ENCODE data around the gene F10. TPM values are rescaled to one million over a fixed set of nuclear protein-coding genes. Genes with fewer than 3 reads are reported as not detected.

The F10 gene
- total RNA-seq, 1 experiment from 2014 or later, result 4.8 TPM

GRCh38 chr13:113148940-113149503 lies 26.4 kb downstream of the F10 start:
- Histone ChIP-seq H3K9me3 (replicated peaks) (no peaks in the 10 kb centered on the region), H3K4me3 (no peak overlapping the region), H3K27me3 (replicated peaks) (no peaks in the 10 kb centered on the region), H3K36me3 (no peaks in the 10 kb centered on the region), H3K27ac (no peak overlapping the region), H3K4me1 (replicated peaks) (peaks cover 15% of the 10 kb centered on the region)
- DNase-seq (ENCODE audit: low read depth in 1 of 2, low spot score in 2 of 2), result no peak

- DNase-seq (ENCODE audit: low read depth in 1 of 2, low spot score in 2 of 2), result no peak
- H3K36me3 ChIP-seq, result no peaks in the 10 kb centered on the region
- no peaks in the 10 kb centered on the region for H3K9me3 ChIP-seq (replicated peaks)
- peaks cover 20% of the 10 kb centered on the region for H3K4me1 ChIP-seq (replicated peaks)
- H3K4me3 ChIP-seq, result no peak overlapping the region
- H3K27ac ChIP-seq, result no peak overlapping the region
- no peaks in the 10 kb centered on the region for H3K27me3 ChIP-seq (replicated peaks)
These were observed 27.3 kb downstream of the F10 start for GRCh38 chr13:113149711-113150549.

GRCh38 chr13:113150550-113151365 lies 28.2 kb downstream of the F10 start:
- no peak overlapping the region for H3K27ac ChIP-seq
- no peaks in the 10 kb centered on the region for H3K36me3 ChIP-seq
- H3K4me3 ChIP-seq, result no peak overlapping the region
- no peaks in the 10 kb centered on the region for H3K9me3 ChIP-seq (replicated peaks)
- H3K27me3 ChIP-seq (replicated peaks), result no peaks in the 10 kb centered on the region
- peaks cover 20% of the 10 kb centered on the region for H3K4me1 ChIP-seq (replicated peaks)
- no peak for DNase-seq (ENCODE audit: low read depth in 1 of 2, low spot score in 2 of 2)

- Histone ChIP-seq H3K4me3 (no peak overlapping the region), H3K27me3 (replicated peaks) (no peaks in the 10 kb centered on the region), H3K27ac (no peak overlapping the region), H3K9me3 (replicated peaks) (no peaks in the 10 kb centered on the region), H3K4me1 (replicated peaks) (peaks cover 20% of the 10 kb centered on the region), H3K36me3 (no peaks in the 10 kb centered on the region)
- DNase-seq (ENCODE audit: low read depth in 1 of 2, low spot score in 2 of 2), result no peak
These were observed 29.4 kb downstream of the F10 start for GRCh38 chr13:113151745-113152690.

GRCh38 chr13:113152691-113152983 lies 30.0 kb downstream of the F10 start:
- H3K4me3 ChIP-seq, result no peak overlapping the region

GRCh38 chr13:113152984-113153809 lies 30.6 kb downstream of the F10 start:
- Histone ChIP-seq H3K4me3 (peak overlapping the region; percentile 22; the same call in 1 of the 2 replicates), H3K36me3 (no peaks in the 10 kb centered on the region), H3K9me3 (replicated peaks) (no peaks in the 10 kb centered on the region), H3K27me3 (replicated peaks) (no peaks in the 10 kb centered on the region), H3K4me1 (replicated peaks) (peaks cover 20% of the 10 kb centered on the region), H3K27ac (no peak overlapping the region)
- no peak for DNase-seq (ENCODE audit: low read depth in 1 of 2, low spot score in 2 of 2)

More at GRCh38 chr13:113152691-113152983, 30.0 kb downstream of the F10 start:
- Histone ChIP-seq H3K27ac (no peak overlapping the region), H3K36me3 (no peaks in the 10 kb centered on the region), H3K9me3 (replicated peaks) (no peaks in the 10 kb centered on the region), H3K4me1 (replicated peaks) (peaks cover 20% of the 10 kb centered on the region), H3K27me3 (replicated peaks) (no peaks in the 10 kb centered on the region)
- no peak for DNase-seq (ENCODE audit: low read depth in 1 of 2, low spot score in 2 of 2)

GRCh38 chr13:113153810-113154748 lies 31.5 kb downstream of the F10 start:
- no peaks in the 10 kb centered on the region for H3K36me3 ChIP-seq
- H3K9me3 ChIP-seq (replicated peaks), result no peaks in the 10 kb centered on the region
- H3K27ac ChIP-seq, result no peak overlapping the region
- no peaks in the 10 kb centered on the region for H3K27me3 ChIP-seq (replicated peaks)
- peak in 1 of 2 experiments; percentile 50 for DNase-seq (ENCODE audit: low read depth in 1 of 2, low spot score in 2 of 2)
- H3K4me3 ChIP-seq, result peak overlapping the region; percentile 22; the same call in 1 of the 2 replicates
- peaks cover 20% of the 10 kb centered on the region for H3K4me1 ChIP-seq (replicated peaks)

- Histone ChIP-seq H3K27me3 (replicated peaks) (no peaks in the 10 kb centered on the region), H3K36me3 (no peaks in the 10 kb centered on the region), H3K4me3 (no peak overlapping the region), H3K4me1 (replicated peaks) (peaks cover 20% of the 10 kb centered on the region), H3K27ac (no peak overlapping the region), H3K9me3 (replicated peaks) (no peaks in the 10 kb centered on the region)
- DNase-seq (ENCODE audit: low read depth in 1 of 2, low spot score in 2 of 2), result no peak
These were observed 32.6 kb downstream of the F10 start for GRCh38 chr13:113155201-113155600.

- H3K4me1 ChIP-seq (replicated peaks), result peaks cover 20% of the 10 kb centered on the region
These were observed 33.5 kb downstream of the F10 start for GRCh38 chr13:113155982-113156655.

GRCh38 chr13:113157206-113157928 lies 34.8 kb downstream of the F10 start:
- Histone ChIP-seq H3K36me3 (no peaks in the 10 kb centered on the region), H3K4me3 (no peak overlapping the region), H3K9me3 (replicated peaks) (no peaks in the 10 kb centered on the region), H3K4me1 (replicated peaks) (peaks cover 16% of the 10 kb centered on the region), H3K27ac (no peak overlapping the region), H3K27me3 (replicated peaks) (no peaks in the 10 kb centered on the region)
- DNase-seq (ENCODE audit: low read depth in 1 of 2, low spot score in 2 of 2), result peak in 1 of 2 experiments; percentile 23

More at GRCh38 chr13:113155982-113156655, 33.5 kb downstream of the F10 start:
- Histone ChIP-seq H3K4me3 (no peak overlapping the region), H3K27ac (no peak overlapping the region), H3K36me3 (no peaks in the 10 kb centered on the region), H3K9me3 (replicated peaks) (no peaks in the 10 kb centered on the region), H3K27me3 (replicated peaks) (no peaks in the 10 kb centered on the region)
- peak in 1 of 2 experiments; percentile 11 for DNase-seq (ENCODE audit: low read depth in 1 of 2, low spot score in 2 of 2)

All from SJSA1 (cell line).